Occipital lobe (tissue), 2 donors: Measurements from ENCODE around the gene CGN. TPM values are rescaled to one million over a fixed set of nuclear protein-coding genes. Genes with fewer than 3 reads are reported as not detected.

Experiments
- DNase-seq: peaks from one replicate; lab custom pipeline; 2025; lab: John Stamatoyannopoulos, UW
- total RNA-seq: library from RNA; depleted of rRNA; stranded (reverse); fragments of >200 nt; gene quantifications from one replicate; pipeline ENCODE4 v1.2.3, GENCODE V29; 2014

The CGN gene
- total RNA-seq, 1 donor from 2014 or later, result 3.1 TPM

DNA sequence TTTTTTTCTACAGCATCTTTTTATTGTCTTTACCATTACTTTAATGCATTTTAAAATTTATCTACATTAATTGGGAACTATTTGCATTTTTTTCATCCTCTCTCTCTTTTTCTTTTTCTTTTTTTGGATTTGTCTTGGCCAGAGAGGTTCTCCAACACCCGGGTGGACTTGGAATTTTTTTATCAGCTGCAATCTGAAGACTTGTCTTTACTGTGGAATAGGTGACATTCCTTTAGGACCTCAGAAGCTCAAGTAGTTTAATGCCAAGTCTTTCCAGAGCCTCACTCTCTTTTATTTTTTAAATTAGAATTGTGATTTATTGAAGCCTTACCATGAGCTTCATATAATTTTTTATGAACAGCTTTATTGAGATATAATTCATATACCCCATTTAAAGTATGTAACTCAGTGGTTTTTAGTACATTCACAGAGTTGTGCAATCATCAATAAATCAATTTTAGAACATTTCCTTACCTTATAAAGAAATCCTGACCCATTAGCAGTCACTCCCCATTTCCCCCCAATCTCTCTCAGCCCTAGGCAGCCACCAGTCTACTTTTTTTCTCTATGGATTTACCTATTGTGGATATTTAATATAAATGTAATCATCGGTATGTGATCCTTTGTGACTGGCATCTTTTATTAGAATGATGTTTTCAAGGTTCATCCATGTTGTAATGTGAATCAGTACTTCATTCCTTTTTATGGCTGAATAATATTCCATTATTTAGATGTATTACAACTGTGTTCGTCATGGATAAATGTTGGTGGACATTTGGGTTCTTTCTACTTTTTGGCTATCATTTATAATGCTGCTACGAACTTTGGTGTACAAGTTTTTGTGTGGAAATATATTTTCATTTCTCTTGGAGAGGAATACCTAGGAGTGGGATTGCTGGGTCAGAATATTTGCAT, 35.1 kb downstream of the CGN start:
- no peak for DNase-seq

DNA sequence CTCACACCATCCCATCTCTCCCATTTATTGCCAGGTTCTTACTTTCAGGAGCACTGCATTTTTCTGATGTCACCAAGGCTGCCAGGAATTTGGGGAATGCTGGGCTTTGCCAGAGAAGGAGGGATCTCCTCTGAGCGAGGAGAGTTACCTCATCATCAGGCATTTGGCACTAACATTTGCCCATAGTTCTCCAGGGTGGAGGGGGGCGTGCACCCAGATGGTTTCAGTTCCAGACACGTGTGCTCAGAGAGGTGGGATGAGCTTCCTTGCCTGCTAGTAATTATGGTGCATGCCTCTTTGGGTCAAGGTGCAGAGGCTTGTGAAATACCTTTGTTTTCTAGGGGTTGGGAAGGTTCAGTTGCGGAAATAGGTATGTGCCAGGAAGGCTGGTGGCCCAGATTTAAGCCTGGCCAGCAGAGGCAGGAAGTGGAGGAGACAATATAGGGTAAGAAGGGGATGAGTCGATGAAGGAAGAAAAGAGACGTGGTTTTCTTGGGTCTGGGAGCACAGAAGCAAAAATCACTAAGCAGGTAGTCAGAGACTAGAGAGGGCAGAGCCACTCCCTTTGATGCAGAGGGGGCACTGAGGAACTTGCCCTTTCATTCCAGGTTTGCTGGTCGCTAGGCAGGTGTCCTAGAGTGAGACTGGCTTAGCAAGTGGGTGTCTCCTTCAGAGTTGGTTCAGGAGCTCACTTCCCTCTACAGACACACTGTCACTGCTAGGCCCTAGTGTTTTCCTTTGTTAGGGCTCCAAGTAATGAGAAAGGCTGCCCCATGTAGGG, 36.1 kb downstream of the CGN start:
- no peak for DNase-seq

DNA sequence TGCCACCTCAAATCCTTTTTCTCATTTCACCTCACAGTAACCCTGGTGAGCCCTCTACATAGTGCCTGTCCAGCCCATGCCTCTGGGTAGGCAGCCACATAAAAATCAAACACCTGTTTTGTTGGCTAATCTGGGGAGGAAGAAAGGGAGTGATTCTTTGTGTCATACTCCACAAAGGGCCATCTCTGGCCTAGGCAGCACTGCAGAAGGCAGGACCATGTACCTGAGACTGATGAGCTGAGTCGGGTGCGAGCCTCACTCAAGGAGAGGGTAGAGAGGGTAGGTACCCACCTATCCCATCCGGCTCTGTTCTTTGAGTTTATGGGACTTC, 36.7 kb downstream of the CGN start:
- no peak for DNase-seq

DNA sequence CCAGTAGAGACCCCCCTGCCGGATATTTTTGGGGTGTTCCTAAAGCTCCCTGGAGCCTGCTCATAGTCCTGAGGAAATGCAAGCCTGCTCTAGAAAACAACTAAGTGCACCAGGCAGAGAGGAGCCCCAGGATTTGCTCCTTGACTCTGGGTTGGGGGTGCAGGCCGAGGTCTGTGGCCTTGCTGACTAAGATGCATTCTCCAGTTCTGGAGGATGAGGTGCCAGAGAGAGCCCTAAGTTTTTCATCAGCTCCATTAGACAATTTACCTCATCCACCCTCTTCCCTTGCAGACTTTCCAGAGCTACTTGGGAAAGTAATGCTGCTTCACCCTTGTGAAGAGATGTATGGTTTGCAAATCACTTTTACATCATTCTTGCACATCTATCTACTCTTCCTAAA, 38.0 kb downstream of the CGN start:
- no peak for DNase-seq

DNA sequence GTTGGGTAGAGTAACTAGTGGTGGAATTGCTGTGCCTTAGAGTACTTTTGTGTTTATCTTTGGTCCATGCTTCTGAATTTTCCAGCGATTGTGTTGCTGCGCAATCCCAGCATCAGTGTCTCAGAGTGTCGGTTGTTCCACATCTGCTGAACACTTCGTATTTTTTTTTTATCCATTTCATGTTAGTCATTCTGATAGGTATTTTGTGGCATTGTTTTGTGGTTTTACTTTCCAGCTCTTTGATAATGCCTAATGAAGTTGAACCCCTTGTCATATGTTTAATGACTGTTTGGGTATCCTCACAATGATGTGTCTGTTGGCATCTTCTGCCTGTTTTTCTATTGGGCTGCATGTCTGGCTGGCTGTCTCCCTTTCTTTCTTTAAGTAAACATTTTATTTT, 42.5 kb downstream of the CGN start:
- no peak for DNase-seq

DNA sequence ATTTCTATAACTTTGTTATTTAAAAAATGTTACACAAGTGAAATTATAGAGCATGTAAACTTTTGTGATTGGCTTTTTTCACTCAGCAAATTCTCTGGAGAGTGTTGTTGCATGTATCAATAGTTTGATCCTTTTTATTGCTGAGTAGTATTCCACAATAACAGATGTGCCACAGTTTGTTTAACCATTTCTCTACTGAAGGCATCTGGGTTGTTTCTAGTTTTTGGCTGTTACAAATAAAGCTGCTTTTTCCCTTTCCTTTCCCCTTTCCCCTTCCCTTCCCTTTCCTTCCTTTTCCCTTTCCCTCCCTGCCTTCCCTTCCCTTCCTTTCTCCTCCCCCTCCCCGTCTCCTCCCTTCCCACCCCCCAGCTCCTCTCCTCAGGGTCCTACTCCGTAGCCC, 44.9 kb downstream of the CGN start:
- DNase-seq, result no peak

DNA sequence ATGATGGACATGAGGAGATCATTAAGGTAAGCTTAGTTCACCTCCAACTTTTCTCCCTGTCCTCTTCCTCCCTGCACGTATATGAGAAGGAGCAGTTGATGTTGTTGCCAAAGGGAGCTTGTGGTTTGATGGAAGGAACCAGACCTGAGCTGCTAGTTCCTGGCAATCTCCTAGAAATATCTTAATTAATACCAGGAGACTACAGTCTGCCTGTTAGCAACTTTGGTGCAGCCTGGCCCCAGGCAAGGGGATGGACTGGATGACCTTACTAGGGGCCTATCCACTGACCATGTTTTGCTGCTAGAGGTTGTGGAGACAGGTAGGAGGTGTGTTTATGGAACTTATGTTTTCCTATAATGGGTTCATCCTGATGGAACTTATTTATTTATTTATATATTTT, 51.5 kb downstream of the CGN start:
- no peak for DNase-seq

DNA sequence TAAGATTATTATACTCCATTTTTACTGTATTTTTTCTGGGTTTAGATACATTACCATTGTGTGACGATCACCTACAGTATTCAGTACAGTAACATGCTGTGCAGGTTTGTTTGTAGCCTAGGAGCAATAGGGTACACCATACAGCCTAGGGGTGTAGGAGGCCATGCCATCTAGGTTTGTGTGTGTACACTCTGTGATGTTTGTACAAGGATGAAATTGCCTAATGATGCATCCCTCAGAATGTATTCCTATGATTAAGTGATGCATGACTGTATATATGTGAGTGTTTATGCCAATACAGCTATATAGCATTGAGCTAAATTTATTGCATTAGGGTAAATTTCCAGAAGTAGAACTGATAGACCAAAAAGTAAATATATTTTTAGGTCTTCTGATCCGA, 52.2 kb downstream of the CGN start:
- no peak for DNase-seq

DNA sequence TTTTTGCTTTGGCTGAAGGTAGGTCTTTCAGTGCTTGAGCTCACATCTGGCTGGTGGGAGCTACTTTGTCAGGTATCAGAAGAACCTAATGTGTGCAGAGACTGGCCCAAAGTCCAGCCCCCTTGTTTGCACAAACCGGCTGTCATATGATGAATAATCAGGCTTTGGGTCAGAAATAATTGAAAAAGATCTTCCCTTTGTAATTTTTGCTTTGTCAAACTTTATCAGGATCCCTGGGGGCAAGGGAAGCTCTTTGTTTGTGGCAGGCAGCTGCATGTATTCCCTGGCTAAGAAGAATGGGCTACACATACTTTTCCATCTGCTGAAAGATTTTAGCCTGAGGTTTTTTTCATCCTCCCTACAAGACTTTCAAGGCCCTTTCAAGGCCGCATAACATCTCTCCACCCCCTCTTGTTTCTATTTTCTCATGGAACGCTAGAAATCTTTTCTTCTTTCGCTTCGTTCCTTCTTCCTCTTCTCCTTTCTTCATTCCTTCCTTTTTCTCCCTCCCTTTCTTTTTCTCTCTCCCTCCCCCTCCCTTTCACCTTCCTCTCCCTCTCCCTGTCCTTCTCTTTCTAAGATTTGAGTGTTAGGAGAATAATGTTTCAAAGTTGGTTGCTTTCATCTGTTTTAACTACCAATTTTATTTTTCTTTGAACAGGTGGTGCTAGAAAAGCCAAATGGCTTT, 54.5 kb downstream of the CGN start:
- DNase-seq, result no peak

DNA sequence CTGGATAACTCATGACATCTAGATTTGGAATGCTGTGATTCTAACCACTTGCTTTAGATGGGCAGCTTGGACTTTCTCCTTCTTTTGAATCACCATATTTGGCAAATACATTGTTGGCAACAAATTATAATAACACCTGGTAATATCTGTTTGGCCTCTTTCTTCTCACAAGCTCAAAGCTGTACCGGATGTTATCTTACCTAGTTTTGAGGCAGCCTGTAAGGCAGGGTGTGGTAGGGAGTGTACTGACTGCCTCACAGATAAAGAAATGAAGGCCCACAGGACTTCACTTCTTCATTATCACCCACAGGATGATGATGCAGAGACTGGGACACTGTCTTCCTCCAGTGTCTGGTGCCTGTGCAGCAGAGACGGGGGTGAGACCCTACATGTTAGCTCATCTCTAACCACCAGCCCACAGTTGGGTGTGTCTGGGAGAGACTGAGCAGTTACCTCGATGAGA, 57.5 kb downstream of the CGN start:
- no peak for DNase-seq

DNA sequence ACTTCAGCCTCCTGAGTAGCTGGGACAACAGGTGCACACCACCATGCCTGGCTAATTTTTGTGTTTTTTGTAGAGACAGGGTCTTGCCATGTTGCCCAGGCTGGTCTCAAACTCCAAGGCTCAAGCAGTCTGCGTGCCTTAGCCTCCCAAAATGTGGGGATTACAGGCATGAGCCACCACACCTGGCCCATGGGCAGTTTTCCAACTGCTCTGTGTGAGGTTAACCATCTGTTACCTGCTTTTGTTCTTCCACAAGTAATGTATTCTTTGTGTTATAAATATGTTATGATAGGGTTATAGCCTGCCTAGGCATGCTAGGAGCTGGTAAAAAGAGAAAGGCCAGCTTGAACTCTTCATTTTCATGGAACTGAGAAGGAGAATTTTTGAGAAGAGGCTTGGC, 59.6 kb downstream of the CGN start:
- no peak for DNase-seq

DNA sequence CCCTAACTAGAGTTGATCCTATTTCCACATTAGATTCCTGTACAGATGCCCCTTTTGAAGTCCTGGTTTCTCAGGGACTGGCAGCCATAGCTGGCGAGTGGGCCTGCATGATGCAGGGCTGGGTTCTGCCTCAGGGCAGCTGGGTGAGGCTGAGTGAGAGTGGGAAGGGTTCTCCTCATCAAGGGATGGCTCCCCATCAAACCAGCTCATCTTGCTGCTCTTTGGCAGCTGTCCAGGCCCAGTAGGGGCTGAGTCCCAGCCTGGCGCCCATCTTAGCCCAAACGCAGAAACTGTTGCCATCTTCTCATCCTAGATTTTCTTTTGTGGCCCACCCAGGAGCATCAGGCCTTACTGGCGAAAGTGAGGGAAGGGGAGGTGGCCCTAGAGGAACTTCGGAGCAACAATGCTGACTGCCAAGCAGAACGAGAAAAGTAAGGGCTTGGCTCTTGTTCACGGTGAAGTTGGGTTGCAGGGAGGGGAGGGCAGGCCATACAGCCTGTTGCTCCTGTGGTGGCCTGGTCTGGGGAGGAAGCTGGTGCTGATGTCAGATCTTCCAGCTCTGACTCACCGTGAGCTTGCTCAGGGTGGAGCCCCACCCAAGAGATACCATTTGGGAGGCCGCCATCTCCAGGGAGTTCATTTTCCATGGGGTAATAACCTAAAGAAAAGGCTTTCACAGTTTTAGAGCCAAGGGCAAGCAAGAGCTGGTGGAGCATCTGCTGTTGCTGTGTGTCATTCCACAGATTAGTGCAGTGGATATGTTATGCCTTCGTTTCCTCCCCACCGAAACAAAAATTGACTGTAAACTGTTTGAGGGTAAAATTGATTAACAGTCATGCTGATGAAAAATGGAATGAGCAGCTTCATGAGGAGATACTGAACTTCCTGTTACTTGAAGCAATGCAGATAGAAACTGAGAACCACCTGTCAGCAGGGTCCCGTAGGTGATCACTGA, 63.7 kb downstream of the CGN start:
- DNase-seq, result no peak

DNA sequence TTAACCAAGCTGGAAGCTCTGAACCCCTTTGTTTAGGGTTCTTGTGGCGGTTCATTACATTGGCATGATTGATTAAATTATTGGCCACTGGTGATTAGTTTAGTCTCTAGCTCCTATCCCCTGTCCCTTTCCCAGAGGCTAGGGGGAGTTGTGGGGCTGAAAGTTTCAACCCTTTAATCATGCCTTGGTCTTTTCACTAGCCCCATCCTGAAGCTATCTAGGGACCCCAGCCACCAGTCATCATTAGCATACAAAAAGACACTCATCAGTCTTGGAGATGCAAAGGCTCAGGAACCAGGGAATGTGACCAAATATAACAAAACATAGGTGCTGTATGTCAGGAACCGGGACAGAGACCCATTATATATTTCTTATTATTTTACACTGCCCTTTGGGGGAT, 66.0 kb downstream of the CGN start:
- DNase-seq, result no peak

DNA sequence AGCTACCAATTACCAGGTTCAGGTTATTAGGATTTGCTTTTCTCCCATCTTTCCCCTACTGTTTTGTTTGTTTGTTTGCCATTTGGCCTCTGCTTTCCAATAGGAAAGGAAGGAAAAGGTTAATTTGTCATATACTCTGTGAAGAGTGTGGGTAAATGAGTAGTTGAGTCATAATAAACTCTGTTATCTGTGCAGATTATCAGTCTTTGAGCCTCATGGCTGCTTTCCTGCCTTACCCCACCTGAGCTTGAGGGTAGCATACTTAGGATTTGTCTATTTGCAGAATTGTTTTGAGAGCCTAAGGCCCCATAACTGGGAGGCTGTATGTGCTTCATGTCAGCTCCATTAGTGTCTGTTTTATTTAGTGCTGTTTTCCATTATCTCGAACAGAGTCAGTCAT, 67.8 kb downstream of the CGN start:
- no peak for DNase-seq

DNA sequence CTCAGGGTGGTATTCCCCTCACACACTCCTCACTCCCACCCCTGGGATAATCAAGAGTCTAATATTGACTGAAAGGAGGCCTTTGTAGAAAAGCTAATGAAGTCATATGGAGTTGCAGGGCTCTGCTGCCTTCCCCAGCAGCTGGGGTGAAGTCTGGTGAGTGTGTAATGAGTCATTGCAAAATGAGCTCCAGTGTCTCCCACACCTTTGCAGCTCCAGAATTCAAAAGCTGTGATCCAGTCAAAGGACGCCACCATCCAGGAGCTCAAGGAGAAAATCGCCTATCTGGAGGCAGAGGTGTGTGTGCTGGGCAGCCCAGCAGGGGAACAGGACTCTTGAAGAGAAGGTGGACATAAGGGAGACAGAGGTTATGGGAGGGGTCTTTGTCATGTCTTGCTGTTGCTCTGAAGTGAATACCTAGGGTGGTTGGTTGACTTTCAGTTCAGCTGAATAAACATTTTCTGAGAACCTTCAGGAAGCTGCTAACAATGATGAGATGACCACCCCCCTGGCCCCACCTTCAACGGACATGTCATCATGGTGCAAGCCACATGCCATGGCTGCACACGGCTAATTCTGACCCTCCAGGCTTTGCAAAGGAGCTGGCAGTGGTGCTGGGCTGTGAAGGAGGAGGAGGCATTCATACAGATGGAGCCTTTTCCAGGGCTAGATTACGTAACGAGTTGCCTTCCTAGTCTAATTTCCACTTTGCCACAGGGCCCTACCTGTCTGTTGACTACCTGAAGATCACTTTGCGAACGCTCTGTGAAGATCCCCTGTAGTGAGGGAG, 68.4 kb downstream of the CGN start:
- DNase-seq, result no peak

DNA sequence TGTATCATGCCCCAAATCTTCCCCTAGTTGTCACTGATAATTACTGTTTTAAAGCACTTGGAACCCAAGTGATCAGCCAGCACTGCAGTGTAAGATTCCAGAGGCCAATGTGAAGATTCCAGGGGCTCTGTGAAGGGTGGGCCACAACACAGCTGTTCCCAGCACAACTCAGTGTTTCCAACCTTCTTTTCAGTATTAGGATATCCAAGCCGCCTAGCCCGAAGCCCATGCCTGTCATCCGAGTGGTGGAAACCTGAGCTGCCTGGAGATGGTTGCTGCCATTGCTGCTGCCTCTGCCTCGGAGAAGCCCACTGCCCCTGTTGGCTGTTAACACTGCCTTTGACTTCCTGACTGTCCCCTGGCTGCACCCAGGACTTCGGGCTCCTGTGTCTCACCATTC, 70.3 kb downstream of the CGN start:
- DNase-seq, result no peak

DNA sequence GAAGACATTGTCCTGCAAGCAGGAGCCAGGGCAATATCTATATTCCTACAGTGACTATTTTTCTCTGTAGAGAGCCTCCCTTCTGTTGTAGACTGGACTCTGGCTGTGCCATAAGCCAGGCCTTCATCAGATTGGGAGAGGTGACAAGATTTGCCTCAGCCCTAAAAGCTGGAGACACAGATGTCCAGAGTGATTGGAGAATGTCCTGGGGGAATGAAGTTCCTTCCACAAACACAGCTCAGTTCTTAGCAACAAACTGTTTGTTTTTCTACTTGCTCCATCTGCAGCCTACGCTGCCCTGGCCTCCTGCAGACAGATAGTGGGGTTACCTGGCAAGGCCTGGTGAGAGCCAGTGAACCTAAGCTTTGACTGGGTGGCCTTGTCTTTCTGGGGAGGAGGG, 70.7 kb downstream of the CGN start:
- DNase-seq, result no peak

DNA sequence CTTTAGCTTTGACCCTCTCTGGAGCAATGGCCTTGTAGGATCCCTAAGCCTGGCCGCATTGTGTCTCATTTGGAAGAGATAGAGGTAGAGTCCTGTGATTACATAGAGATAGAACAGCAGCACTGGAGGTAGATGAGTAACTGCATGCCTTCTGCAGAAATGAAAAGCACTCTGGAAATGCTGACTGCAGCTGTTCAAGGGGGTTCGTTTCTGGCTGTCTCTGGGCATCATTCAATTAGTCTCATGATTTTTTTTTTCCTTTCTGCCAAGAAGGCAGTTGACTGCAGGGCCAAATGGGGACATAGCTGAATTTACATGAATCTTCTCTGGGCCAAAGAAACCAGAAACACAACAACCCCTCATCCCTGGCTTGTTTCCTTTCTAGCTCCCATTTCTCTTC, 72.6 kb downstream of the CGN start:
- no peak for DNase-seq

DNA sequence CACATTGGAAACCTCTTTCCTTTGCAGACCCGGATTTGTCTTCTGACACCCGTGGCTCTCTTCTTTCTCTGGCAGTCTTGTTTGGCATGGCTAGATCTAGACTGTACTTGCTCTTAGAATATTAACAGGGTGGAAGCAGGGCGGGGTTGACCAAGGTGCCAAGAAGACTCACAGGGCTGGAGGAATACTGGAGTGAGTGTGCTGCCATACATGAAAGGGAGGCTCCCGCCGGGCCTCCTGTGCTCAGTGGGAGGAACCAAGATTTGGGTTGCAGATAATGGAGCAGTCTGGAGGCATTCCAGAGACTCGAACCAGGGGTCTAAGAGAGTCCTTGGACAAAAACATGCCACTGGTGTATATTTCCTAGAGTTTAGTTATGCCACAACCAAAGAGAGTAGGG, 73.1 kb downstream of the CGN start:
- no peak for DNase-seq

DNA sequence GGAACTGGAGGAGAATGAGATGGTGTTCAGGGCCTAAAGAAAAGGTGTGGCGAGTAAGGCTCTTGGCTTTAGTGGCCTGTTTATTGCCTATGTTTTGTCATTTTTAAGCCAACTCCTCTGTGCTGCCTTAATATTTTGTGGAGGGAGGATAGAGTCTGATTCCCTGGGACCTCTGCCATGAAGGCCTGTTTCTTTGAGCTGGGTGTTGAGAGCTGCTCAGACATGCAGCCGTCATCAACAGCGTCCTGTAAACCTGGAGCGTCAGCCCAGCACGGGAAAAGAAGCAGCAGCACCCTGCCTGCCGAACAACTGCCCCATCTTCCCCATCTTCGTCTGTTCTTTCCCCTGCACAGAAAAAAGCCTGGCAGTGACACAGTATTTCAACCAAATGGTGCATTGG, 73.6 kb downstream of the CGN start:
- no peak for DNase-seq
